ENCODE results near the gene ODAD4. TPM values are rescaled to one million over a fixed set of nuclear protein-coding genes. Genes with fewer than 3 reads are reported as not detected.
A peak's percentile ranks its signal among the peaks of the same experiment; 100 is the strongest.

ODAD4 gene
- polyA plus RNA-seq, 1 of the 3 experiments (the other 2 are of a cell fraction), result 1.1 TPM

DNA sequence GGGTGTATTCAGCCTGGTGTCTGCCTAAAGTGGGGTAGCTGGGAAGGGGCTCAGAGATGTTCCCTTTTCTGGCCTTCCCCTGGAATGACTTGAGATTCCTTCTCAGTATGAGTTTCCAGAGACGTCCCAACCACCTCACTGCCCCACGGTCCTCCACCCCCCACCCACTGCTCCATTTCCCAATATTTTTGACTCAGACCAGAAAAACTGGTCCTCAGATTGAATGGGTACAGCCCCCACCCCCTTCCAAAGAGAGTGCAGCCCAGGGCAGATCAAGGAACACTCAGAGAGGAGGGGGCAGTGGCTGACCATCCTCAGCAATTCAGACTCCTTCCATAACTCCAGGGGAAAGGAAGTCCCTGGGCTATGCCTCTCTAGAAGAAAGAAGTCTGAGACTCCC, 14.9 kb upstream of the ODAD4 start:
- H3K79me2 ChIP-seq (ENCODE audit: insufficient read depth), result peaks cover 70% of the 10 kb centered on the region
- H3K36me3 ChIP-seq (replicated peaks in 1 of 2; ENCODE audit: control insufficient read depth in 1 of 2, insufficient read depth in 2 of 2, low read length in 1 of 2), result peaks cover 21 to 28% of the 10 kb centered on the region in 2 experiments
- no peak for TF ChIP-seq YY1 (IDR thresholded peaks at IDR 0.05; ENCODE audit: low read depth)
- TF ChIP-seq JUND (IDR thresholded peaks at IDR 0.05), result no peak
- TF ChIP-seq FOXM1 (IDR thresholded peaks at IDR 0.05; ENCODE audit: low read depth), result no peak
- no peak for TF ChIP-seq ELF1 (IDR thresholded peaks at IDR 0.05)
- TF ChIP-seq SIN3A (IDR thresholded peaks at IDR 0.05; ENCODE audit: borderline replicate concordance, low read depth, low read length), result no peak
- TF ChIP-seq, protein P1, sequence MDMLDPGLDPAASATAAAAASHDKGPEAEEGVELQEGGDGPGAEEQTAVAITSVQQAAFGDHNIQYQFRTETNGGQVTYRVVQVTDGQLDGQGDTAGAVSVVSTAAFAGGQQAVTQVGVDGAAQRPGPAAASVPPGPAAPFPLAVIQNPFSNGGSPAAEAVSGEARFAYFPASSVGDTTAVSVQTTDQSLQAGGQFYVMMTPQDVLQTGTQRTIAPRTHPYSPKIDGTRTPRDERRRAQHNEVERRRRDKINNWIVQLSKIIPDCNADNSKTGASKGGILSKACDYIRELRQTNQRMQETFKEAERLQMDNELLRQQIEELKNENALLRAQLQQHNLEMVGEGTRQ (IDR thresholded peaks at IDR 0.05; ENCODE audit: borderline replicate concordance, low read depth, low read length), result no peak
- H3K9ac ChIP-seq, result no peak overlapping the region
- no peaks in the 10 kb centered on the region for H3K9me2 ChIP-seq
- ChIA-PET POLR2A (no interaction called here), CTCF (interaction anchor here (1.3 kb wide), 1 partner anchor 44 kb away, joined by 3 read pairs; no protein-coding TSS in a partner anchor)
- 74% methylated on average over 2 of the region's 2 CpGs for WGBS (ENCODE audit: low lambda C conversion rate)
- peaks cover 29 to 42% of the 10 kb centered on the region in 2 experiments; a peak in 2 of 4 replicates for H3K4me1 ChIP-seq (ENCODE audit: control insufficient read depth in 1 of 2, insufficient read depth in 2 of 2, low read depth in 1 of 2, low read length in 1 of 2)
- no peaks in the 10 kb centered on the region for H3K27me3 ChIP-seq (ENCODE audit: insufficient read depth)
- no peak overlapping the region for H2AFZ ChIP-seq (ENCODE audit: low read depth)
- no peak for DNase-seq
- no peak overlapping the region for H3K27ac ChIP-seq (ENCODE audit: low read depth in 2 of 2, low read length in 1 of 2)
- no peak overlapping the region for H3K4me3 ChIP-seq (ENCODE audit: low read depth in 2 of 2, low read length in 1 of 2)
- peaks cover 29% of the 10 kb centered on the region for H3F3A ChIP-seq (replicated peaks; ENCODE audit: insufficient read depth)
- peak overlapping the region; percentile 89; the same call in 1 of the 2 replicates for H3K4me2 ChIP-seq
- peaks cover 56% of the 10 kb centered on the region for H4K20me1 ChIP-seq (ENCODE audit: insufficient read depth)
- no peaks in the 10 kb centered on the region for H3K9me3 ChIP-seq

DNA sequence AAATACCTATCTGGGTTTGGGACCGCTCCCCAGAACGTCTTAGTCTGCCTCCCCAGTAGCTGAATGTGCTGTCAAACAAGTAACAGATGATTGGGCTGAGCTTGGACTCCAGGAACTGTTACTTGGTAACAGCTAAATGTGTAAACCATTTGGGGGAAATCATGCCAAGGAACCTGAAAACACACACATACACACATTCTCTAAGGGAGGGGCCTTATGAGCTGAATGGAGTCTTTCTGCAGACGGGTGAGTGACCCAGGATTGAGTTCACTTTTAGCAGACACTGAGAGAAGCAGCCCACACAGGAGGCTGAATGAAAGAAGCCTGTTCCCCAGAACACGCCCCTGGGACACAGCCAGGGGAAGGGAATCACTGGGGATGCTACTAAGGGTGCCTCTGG, 13.2 kb upstream of the ODAD4 start:
- peaks cover 52% of the 10 kb centered on the region for H4K20me1 ChIP-seq (ENCODE audit: insufficient read depth)
- peaks cover 66% of the 10 kb centered on the region for H3K79me2 ChIP-seq (ENCODE audit: insufficient read depth)
- peak overlapping the region; percentile 84 to 90; a peak in 2 of 4 replicates for H3K27ac ChIP-seq (ENCODE audit: low read depth in 2 of 2, low read length in 1 of 2)
- ChIA-PET CTCF (interaction anchor here (0.7 to 2.8 kb wide), 6 partner anchors 9 to 34 kb away, joined by 3 to 21 read pairs (median 4); no protein-coding TSS in a partner anchor), POLR2A (interaction anchor here (1.5 to 3.3 kb wide), 3 partner anchors 9 to 100 kb away, joined by 6 to 21 read pairs (median 17); partner anchors contain the start of genes DNAJC7 and ODAD4)
- H2AFZ ChIP-seq (ENCODE audit: low read depth), result no peak overlapping the region
- no peaks in the 10 kb centered on the region for H3K9me3 ChIP-seq
- TF ChIP-seq, protein P2, sequence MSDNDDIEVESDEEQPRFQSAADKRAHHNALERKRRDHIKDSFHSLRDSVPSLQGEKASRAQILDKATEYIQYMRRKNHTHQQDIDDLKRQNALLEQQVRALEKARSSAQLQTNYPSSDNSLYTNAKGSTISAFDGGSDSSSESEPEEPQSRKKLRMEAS (IDR thresholded peaks at IDR 0.05; ENCODE audit: low read depth), result no peak
- TF ChIP-seq FOXM1 (IDR thresholded peaks at IDR 0.05; ENCODE audit: low read depth) (no peak), YY1 (IDR thresholded peaks at IDR 0.05; ENCODE audit: low read depth) (no peak), POLR2AphosphoS5 (IDR thresholded peaks at IDR 0.05; ENCODE audit: low read depth, low read length) (no peak), RCOR1 (IDR thresholded peaks at IDR 0.05; ENCODE audit: low read length) (no peak), RAD21 (IDR thresholded peaks at IDR 0.05; ENCODE audit: low read length) (no peak), RFX5 (IDR thresholded peaks at IDR 0.05; ENCODE audit: low read length) (no peak), GATA2 (CRISPR knock-in tag; IDR thresholded peaks at IDR 0.05) (no peak), SMC3 (IDR thresholded peaks at IDR 0.05; ENCODE audit: low read depth, low read length) (no peak), NRF1 (IDR thresholded peaks at IDR 0.05; ENCODE audit: low read depth, low read length) (no peak), FOSL2 (IDR thresholded peaks at IDR 0.05; ENCODE audit: borderline replicate concordance, low read depth) (no peak), NFIC (IDR thresholded peaks at IDR 0.05; ENCODE audit: borderline replicate concordance) (no peak), CHD2 (IDR thresholded peaks at IDR 0.05; ENCODE audit: low read length, partially characterized antibody) (no peak), ELF1 (IDR thresholded peaks at IDR 0.05) (no peak)
- TF ChIP-seq, protein P1 (IDR thresholded peaks at IDR 0.05; ENCODE audit: borderline replicate concordance, low read depth, low read length), result no peak
- TF ChIP-seq, protein P3, sequence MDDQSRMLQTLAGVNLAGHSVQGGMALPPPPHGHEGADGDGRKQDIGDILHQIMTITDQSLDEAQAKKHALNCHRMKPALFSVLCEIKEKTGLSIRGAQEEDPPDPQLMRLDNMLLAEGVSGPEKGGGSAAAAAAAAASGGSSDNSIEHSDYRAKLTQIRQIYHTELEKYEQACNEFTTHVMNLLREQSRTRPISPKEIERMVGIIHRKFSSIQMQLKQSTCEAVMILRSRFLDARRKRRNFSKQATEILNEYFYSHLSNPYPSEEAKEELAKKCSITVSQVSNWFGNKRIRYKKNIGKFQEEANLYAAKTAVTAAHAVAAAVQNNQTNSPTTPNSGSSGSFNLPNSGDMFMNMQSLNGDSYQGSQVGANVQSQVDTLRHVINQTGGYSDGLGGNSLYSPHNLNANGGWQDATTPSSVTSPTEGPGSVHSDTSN (IDR thresholded peaks at IDR 0.05), result no peak
- TF ChIP-seq, protein P4, sequence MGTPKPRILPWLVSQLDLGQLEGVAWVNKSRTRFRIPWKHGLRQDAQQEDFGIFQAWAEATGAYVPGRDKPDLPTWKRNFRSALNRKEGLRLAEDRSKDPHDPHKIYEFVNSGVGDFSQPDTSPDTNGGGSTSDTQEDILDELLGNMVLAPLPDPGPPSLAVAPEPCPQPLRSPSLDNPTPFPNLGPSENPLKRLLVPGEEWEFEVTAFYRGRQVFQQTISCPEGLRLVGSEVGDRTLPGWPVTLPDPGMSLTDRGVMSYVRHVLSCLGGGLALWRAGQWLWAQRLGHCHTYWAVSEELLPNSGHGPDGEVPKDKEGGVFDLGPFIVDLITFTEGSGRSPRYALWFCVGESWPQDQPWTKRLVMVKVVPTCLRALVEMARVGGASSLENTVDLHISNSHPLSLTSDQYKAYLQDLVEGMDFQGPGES (IDR thresholded peaks at IDR 0.05; ENCODE audit: low read depth, low read length), result no peak
- TF ChIP-seq, protein P5, sequence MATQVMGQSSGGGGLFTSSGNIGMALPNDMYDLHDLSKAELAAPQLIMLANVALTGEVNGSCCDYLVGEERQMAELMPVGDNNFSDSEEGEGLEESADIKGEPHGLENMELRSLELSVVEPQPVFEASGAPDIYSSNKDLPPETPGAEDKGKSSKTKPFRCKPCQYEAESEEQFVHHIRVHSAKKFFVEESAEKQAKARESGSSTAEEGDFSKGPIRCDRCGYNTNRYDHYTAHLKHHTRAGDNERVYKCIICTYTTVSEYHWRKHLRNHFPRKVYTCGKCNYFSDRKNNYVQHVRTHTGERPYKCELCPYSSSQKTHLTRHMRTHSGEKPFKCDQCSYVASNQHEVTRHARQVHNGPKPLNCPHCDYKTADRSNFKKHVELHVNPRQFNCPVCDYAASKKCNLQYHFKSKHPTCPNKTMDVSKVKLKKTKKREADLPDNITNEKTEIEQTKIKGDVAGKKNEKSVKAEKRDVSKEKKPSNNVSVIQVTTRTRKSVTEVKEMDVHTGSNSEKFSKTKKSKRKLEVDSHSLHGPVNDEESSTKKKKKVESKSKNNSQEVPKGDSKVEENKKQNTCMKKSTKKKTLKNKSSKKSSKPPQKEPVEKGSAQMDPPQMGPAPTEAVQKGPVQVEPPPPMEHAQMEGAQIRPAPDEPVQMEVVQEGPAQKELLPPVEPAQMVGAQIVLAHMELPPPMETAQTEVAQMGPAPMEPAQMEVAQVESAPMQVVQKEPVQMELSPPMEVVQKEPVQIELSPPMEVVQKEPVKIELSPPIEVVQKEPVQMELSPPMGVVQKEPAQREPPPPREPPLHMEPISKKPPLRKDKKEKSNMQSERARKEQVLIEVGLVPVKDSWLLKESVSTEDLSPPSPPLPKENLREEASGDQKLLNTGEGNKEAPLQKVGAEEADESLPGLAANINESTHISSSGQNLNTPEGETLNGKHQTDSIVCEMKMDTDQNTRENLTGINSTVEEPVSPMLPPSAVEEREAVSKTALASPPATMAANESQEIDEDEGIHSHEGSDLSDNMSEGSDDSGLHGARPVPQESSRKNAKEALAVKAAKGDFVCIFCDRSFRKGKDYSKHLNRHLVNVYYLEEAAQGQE (IDR thresholded peaks at IDR 0.05; ENCODE audit: low read depth, low read length), result no peak
- peak overlapping the region; percentile 91 for H3K9ac ChIP-seq
- no peaks in the 10 kb centered on the region for H3K27me3 ChIP-seq (ENCODE audit: insufficient read depth)
- H3K4me1 ChIP-seq (ENCODE audit: control insufficient read depth in 1 of 2, insufficient read depth in 2 of 2, low read depth in 1 of 2, low read length in 1 of 2), result peaks cover 22 to 36% of the 10 kb centered on the region in 2 experiments; a peak in 2 of 4 replicates
- H3K4me2 ChIP-seq, result peak overlapping the region; percentile 89
- 65% methylated on average over 4 of the region's 4 CpGs for WGBS (ENCODE audit: low lambda C conversion rate)
- H3F3A ChIP-seq (replicated peaks; ENCODE audit: insufficient read depth), result peaks cover 15% of the 10 kb centered on the region
- no peak for DNase-seq
- peaks cover 15 to 19% of the 10 kb centered on the region in 2 experiments for H3K36me3 ChIP-seq (replicated peaks in 1 of 2; ENCODE audit: control insufficient read depth in 1 of 2, insufficient read depth in 2 of 2, low read length in 1 of 2)
- no peaks in the 10 kb centered on the region for H3K9me2 ChIP-seq
- H3K4me3 ChIP-seq (ENCODE audit: low read depth in 2 of 2, low read length in 1 of 2), result peak overlapping the region; percentile 80 to 82
